GM21526 (cell line): ENCODE results near the gene PCBP2.

Experiments
- ATAC-seq: cut with Tn5 transposase; IDR thresholded peaks from one replicate; pipeline ENCODE4 v1.9.1; 2021; ENCODE audit warnings: moderate library complexity; ENCODE audit not compliant: unreplicated experiment, low FRiP score

Gene PCBP2

GRCh38 chr12:53492188-53492587 lies 40.3 kb downstream of the PCBP2 start:
- no peak for ATAC-seq

DNA sequence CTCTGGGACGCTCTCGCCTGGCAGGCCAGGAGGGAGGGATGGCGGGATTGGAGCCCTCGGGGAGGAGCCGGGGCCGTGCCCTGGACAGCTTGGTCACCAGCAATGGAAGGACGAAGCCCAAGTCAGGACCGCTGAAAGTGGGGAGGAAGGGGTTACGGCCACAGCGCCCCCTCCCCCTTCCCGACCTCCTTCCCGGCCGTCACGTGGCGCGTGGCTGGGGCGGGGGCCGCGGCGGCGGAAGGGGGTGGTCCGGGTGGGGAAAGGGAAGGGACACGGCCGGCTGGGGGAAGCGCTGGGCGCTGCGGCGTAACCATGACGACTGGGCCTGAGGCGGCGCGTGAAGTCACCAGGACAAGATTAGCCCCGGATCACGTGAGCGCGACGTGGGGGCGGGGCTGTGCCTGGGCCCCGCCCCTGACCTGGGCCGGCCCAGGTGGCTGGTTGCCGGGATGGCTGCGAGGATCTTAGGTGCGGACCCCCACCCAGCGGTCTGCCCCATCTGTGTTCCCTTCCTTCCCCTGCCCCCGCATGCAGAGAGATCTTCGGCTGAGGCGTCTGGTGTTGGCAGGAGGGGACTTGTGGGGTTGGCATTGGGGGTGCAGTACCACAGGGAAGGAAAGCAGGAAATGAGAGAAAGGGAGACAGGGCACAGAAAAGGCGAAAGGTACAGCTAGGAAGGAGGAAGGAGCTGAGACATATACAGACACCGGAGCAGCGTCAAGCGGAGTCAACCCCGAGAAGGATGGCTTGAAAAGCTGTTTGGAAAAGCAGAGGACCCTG lies 41.1 kb downstream of the PCBP2 start:
- peak; percentile 75 for ATAC-seq

DNA sequence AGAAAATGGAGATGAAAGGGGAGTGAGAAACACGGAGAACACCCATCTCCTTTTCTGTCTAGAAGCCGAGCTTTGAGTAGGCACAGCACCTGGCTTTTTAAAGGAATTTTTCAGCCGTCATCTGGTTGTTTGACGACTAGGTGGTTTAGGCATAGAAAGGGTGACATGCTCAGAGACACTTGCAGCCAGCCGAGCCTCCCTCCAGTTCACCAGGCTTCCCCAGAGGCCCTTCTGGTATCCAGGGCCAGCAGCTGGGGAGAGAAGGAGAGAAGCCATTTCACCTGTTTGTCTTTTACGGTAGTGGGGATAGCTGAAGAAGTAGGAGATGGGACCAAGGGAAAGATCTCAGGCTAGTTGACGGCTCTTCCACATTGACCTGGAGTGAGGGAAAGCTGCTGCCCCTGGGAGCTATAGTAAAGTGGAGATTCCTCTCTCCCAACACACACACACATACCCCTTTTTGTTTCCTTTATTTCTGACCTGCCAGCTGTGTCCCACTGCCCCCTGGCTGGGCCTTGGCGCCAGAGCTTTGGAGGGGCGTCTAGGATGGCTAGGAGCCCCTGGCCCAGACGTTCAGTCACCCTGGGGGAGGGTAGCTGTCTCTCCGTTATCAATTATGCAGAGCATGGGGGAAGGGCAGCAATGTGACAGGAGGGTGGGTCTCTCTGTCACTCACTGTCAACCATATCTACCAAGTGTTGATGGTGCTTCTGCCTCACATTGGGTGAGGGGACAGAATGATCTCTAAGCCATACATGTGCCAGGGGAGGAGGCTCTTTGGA lies 41.9 kb downstream of the PCBP2 start:
- no peak for ATAC-seq

GRCh38 chr12:53495903-53496751 lies 44.2 kb downstream of the PCBP2 start:
- no peak for ATAC-seq

- ATAC-seq, result no peak
These were observed 44.8 kb downstream of the PCBP2 start for GRCh38 chr12:53496752-53497032.

DNA sequence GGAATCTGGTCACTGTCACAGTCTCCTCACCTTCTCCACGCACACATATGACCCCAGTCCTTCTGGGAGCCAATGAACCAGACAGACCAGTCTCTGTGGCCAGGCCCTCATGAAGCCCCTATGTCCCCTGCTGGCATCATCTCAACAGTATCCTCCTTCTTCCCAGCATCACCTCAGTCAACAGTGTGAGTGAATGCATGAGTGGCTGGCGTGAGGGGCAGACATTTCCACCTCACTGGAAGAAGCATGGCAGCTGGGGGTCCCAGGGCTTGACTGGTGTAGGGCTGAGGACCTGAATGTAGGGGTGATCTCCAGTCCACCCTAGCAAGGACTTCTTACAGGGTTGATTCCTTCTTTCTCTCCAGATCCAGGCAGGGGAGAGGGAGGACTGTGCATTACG lies 45.6 kb downstream of the PCBP2 start:
- no peak for ATAC-seq

DNA sequence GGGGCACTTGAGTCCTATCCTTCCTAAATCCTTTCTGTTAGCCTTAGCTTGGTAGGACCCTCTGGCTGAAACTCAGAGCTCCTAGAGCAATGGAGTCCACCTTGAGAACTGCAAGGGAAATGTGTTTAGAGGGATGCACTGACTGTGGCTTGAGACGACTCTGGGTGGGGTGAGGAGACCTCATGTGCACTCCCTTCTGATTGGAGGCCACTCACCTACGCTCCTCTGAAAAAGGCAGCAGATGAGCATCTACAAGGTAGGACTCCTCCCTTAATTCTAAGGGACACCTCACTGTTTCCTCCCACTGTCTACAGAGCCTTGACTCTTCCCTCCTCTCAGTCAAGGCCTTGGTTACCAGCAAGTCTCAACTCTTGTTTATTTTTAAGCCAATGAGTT lies 46.3 kb downstream of the PCBP2 start:
- no peak for ATAC-seq

DNA sequence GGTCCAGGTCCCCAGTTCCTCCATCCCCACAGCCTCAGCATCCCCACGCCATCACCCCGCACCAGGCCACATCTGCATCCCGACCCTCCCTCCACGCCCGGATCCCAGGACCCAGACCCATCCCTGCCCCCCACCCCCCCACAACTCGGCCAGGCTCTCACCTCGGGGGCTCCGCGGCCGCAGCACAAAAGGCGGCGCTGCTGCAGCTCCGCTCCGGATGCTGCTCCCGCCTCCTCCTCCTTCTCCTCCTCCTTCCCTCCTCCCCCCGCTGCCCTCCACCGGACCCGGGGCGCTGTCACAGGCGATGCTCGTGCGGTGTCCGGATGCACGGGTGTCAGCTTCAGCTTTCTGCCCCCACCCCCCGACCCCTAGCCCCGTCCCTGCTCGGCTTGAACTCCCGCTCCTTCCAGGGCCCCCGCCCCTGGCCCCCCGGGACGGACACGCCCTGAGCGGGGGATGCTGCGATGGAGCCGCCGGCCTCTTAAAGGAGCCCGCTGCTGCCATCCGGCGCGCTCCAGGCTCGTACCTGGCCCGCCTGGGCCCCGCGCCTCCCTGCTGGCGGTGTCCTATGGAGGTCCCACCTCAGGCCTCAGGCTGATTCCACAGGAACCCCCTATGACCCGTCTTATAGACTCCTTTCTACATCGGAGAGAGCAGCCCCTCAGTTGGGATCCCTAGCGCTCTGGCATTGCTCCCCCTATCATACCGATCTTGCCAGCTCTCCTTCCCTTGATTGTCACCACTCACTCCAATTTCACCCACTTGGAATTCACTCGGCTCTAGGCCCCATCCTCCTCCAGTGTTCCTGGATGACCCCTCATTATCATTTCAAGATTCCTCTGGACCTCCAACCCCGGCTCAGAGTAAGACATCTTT lies 47.6 kb downstream of the PCBP2 start, which contains the start of gene MAP3K12:
MAP3K12 (minus strand) TSS at position 193 of the 876 bp plus-strand sequence. CDS start 12,067 bp downstream, outside the sequence.
- no peak for ATAC-seq

GRCh38 chr12:53500142-53500775 lies 48.4 kb downstream of the PCBP2 start:
- no peak for ATAC-seq

GRCh38 chr12:53500776-53501614 lies 49.1 kb downstream of the PCBP2 start, which contains the start of gene TARBP2:
Gene TARBP2 (plus strand): TSS chr12:53501283. CDS start chr12:53501409, 126 bp downstream.
- peak; percentile 63 for ATAC-seq

DNA sequence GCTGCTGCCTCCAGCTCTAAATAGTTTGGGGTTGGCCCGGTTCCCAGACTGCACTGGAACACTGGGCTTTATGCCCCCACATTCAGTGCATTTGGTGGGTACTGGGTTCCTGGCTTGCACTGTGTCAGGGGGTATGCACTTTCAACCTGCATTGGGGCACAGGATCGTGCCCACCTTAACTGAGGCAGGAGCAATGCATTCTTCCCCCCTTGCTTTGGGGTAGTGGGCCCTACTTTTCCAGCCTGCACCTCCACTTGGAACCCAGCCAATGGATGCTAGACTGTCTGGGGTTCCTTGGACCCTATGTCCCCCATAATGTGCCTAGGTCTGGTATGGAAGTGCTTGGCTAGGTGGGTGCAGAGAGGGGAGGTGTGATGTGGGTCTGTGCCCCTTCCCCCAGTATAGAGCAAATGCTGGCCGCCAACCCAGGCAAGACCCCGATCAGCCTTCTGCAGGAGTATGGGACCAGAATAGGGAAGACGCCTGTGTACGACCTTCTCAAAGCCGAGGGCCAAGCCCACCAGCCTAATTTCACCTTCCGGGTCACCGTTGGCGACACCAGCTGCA lies 49.8 kb downstream of the PCBP2 start:
- ATAC-seq, result no peak

GRCh38 chr12:53502331-53502730 lies 50.4 kb downstream of the PCBP2 start:
- no peak for ATAC-seq

DNA sequence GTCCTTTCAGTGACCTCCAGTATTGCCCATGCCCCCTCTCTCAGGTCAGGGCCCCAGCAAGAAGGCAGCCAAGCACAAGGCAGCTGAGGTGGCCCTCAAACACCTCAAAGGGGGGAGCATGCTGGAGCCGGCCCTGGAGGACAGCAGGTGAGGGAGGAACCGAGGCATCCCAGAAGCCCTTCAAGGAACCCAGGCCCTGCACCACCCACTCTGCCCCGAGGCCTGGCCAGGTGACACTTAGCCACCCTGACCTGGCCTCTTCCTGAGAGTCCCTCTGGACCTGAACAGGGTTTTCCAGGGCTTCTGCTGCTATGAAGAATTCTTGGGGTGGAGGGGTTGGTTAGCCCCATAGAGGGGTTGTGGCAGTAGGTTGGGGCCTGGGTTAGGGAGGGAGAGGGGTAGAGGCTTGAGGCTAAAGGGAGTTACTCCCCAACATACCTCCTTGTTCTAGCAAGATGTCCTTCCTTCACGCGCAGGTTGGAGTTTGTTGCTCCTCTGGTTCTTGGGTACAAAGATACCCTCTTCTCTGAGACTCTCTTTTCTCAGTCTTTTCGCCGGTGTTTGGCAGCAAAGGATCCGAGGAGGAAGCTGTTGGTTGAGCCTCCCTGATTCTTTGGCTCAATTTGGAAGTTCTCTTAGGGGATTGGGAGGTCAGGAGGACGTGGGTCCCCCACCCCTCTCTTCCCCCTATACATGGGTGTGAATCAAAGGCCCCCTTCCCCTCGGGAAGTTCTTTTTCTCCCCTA lies 51.3 kb downstream of the PCBP2 start:
- ATAC-seq, result no peak

- no peak for ATAC-seq
These were observed 52.4 kb downstream of the PCBP2 start for GRCh38 chr12:53504004-53504920.

DNA sequence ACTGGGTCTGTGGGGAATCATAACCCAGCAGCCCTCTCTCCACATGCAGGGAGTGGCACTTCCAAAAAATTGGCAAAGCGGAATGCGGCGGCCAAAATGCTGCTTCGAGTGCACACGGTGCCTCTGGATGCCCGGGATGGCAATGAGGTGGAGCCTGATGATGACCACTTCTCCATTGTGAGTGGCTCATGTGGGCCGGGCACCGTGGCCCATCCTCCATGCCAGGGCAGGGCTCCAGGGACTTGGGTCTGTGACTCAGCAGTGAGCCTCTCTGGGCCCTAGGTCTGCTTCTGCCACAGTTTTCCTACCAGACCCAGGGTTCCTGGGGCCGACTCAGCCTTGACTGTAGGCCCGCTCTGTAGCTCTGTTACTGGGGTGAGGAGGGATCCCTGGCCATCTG lies 53.2 kb downstream of the PCBP2 start:
- no peak for ATAC-seq

DNA sequence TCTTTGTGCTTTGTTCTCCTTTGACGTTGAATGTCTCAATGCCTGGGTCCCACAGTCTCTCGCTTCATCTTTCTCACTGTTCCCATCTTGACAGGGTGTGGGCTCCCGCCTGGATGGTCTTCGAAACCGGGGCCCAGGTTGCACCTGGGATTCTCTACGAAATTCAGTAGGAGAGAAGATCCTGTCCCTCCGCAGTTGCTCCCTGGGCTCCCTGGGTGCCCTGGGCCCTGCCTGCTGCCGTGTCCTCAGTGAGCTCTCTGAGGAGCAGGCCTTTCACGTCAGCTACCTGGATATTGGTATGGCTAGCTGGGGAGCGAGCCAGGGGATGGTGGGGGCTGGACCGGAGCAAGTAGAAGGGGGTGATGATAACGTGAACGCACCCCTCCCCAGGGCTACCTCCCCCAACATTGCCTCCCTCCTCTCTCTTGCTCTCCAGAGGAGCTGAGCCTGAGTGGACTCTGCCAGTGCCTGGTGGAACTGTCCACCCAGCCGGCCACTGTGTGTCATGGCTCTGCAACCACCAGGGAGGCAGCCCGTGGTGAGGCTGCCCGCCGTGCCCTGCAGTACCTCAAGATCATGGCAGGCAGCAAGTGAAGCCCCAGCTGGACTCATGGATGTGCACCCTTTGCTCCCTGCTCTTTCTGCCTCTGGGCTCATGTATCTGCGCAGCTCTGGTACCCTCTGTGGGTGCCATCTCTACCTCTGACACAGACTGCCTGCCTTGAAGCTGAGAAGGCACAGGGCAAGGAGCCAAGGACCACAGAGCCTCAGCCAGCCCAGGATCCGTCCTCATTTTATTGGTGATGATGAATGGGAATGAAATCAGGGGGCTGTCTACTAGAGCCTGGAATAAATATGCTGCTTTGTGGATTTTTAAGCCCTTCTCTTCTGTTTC lies 53.9 kb downstream of the PCBP2 start:
- ATAC-seq, result no peak
